HG03066 (cell line): Measurements from ENCODE around the gene RAB3GAP1.

ENCODE experiments used
- ATAC-seq: cut with Tn5 transposase; IDR thresholded peaks from one replicate; pipeline ENCODE4 v1.9.1; 2021; ENCODE audit warnings: low read depth; ENCODE audit not compliant: unreplicated experiment

RAB3GAP1 gene

DNA sequence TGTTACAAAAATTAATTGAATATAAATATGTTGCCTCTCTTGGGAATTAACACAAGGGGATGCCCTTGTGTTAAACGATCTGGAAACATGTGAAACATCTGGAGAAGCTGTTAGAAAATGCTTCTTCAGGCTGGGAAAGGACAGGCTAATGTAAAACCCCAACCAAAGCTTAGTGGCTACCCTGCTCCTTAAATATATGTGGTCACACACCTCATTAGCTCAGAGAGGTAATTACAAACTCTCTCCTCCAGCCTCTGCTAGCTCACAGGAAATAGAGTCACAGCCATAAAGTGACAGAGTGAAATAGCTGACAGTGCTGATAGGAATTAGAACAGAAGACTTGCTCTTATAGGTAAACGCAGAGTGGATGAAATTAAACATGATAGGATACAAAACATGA, 155.9 kb downstream of the RAB3GAP1 start:
- ATAC-seq = no peak

DNA sequence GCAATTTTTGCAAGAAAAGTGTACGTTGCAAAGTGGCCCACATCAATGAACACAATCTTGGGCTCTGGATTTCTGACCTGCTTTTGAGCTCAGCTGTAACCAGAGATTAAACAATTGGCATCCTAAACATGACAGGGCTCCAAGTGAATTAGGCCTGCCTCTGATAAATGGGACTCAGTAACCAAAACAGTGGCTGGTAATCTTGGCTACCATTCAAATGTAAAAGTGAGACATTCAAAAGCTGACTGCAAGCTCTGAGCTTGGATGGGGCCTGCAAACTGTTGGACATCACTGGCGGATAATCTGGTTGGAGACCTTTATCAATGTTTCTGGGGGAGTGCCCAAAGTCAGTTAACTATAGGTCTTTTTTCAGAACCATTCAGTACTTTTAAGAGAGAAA, 160.7 kb downstream of the RAB3GAP1 start:
- ATAC-seq = no peak

DNA sequence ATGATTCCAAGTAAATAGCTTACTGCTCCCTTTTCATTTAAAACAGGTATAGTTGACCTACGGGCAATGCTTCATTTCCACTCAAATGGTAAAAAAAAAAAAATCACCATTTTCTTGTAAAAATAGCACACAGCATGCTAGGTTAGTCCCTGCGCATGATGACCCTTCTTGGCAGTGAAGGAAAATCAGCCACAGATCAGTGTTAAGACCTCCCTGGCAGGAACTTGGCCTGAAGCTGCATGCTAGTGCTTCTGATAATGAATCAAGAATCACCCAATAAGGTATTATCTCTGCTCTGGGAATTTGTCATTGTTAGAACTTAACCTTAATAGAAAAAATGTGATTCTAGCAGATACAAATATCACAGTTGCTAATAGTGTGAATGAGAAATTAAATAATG, 166.3 kb downstream of the RAB3GAP1 start:
- ATAC-seq = no peak

DNA sequence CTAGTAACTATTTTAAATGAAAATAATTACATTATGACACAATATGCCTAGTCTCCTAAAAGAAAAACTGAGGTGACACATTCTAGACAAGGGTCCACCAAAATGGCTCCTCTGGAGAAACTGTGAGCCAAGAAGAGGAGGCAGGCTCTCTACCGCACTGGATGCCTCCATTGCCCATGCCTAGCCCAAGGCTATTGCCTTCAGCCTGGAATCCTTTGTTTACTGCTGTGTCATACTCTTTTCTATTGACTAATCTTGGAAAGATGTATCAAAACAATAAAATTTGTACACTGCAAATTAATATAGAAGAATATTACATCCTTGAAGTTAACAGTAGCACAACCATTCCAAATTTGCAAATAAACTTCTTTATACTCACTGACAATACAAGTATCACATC, 167.1 kb downstream of the RAB3GAP1 start:
- ATAC-seq = no peak
